Osteoblast (primary cell): ENCODE measurements around the gene DUSP12. TPM values are rescaled to one million over a fixed set of nuclear protein-coding genes. Genes with fewer than 3 reads are reported as not detected.

ENCODE experiments used
- DNase-seq: peaks from one replicate; pipeline ENCODE4 v3.0.0; 2011; ENCODE audit warnings: low spot score, mixed read lengths; ENCODE audit not compliant: insufficient read length; ENCODE audit errors: missing footprints
- H2AFZ ChIP-seq: 2 replicates; pipeline ENCODE4 v1.6.0; 2011; ENCODE audit warnings: mild to moderate bottlenecking, low read length
- H3K27ac ChIP-seq: 2 replicates; pipeline ENCODE4 v1.5.1; 2011; ENCODE audit warnings: mild to moderate bottlenecking, low read depth, low read length, moderate library complexity
- H3K27me3 ChIP-seq: 2 replicates; pipeline ENCODE4 v1.6.0; 2012; ENCODE audit warnings: mild to moderate bottlenecking, control low read depth, inconsistent platforms, low read length, moderate library complexity; ENCODE audit not compliant: insufficient read depth
- H3K36me3 ChIP-seq: 2 replicates; pipeline ENCODE4 v1.5.1; 2011; ENCODE audit warnings: mild to moderate bottlenecking, low read length, control low read depth, moderate library complexity; ENCODE audit not compliant: insufficient read depth
- H3K4me1 ChIP-seq: 2 replicates; pipeline ENCODE4 v1.5.1; 2011; ENCODE audit warnings: mild to moderate bottlenecking, low read length, control low read depth, moderate library complexity; ENCODE audit not compliant: insufficient read depth
- H3K4me2 ChIP-seq: 2 replicates; pipeline ENCODE4 v1.6.0; 2011; ENCODE audit warnings: mild to moderate bottlenecking, low read length; ENCODE audit not compliant: insufficient read depth
- H3K4me3 ChIP-seq: fragments of 200-600 bp; sonication (generic); 3 replicates; pipeline ENCODE4 v1.5.1; 2012; ENCODE audit warnings: mild to moderate bottlenecking, low read length, inconsistent platforms; ENCODE audit not compliant: insufficient read depth
- H3K79me2 ChIP-seq: 2 replicates; pipeline ENCODE4 v1.6.0; 2012; ENCODE audit warnings: mild to moderate bottlenecking, low read length, control low read depth, inconsistent platforms; ENCODE audit not compliant: insufficient read depth
- H3K9me3 ChIP-seq: 2 replicates; pipeline ENCODE4 v1.5.1; 2011; ENCODE audit warnings: low read depth, low read length, control low read depth
- H4K20me1 ChIP-seq: 2 replicates; pipeline ENCODE4 v1.6.0; 2012; ENCODE audit warnings: mild to moderate bottlenecking, low read length, control low read depth; ENCODE audit not compliant: insufficient read depth
- small RNA-seq: library from RNA; depleted of rRNA; stranded (forward); fragments of <200 nt; gene quantifications from one replicate; pipeline ENCODE3, GENCODE V24; 2012
- total RNA-seq: library from RNA; depleted of rRNA; stranded (reverse); fragments of >200 nt; gene quantifications from 2 replicates; pipeline ENCODE4 v1.2.3, GENCODE V29; 2012
- TF ChIP-seq, protein P1 (sequence below): IDR thresholded peaks from 2 replicates; pipeline ENCODE4 v1.5.1; 2011; ENCODE audit warnings: mild to moderate bottlenecking, low read depth, low read length, moderate library complexity; ENCODE audit errors: extremely low read depth

DUSP12 gene
- total RNA-seq, 1 donor: 20.6 TPM

DNA sequence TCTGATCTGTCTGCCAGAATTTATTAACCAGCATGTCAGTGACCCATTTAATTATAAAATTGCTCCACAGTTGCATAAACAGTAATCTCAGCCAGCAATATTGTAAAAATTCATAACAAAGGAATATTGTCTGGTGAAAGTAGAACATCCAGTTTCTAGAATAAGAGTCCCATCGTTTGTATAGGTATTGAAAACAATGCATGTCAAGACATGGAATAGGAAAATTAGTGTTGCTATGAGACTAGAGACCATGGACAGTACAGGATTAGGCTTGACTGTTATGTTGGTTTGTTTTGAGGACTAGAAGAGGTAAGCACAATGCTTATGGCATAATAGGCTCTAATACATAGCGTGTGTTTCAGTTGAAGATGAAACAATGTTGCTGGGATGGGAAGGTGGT is 53.6 kb downstream of the DUSP12 start:
- Histone ChIP-seq H3K27me3 (no peaks in the 10 kb centered on the region), H3K4me3 (no peak overlapping the region), H3K27ac (no peak overlapping the region), H3K9me3 (no peaks in the 10 kb centered on the region), H3K79me2 (no peaks in the 10 kb centered on the region), H4K20me1 (no peaks in the 10 kb centered on the region), H3K36me3 (peaks cover 13% of the 10 kb centered on the region), H3K4me2 (no peak overlapping the region), H2AFZ (no peak overlapping the region), H3K4me1 (peaks cover 4% of the 10 kb centered on the region)
- TF ChIP-seq, protein P1, sequence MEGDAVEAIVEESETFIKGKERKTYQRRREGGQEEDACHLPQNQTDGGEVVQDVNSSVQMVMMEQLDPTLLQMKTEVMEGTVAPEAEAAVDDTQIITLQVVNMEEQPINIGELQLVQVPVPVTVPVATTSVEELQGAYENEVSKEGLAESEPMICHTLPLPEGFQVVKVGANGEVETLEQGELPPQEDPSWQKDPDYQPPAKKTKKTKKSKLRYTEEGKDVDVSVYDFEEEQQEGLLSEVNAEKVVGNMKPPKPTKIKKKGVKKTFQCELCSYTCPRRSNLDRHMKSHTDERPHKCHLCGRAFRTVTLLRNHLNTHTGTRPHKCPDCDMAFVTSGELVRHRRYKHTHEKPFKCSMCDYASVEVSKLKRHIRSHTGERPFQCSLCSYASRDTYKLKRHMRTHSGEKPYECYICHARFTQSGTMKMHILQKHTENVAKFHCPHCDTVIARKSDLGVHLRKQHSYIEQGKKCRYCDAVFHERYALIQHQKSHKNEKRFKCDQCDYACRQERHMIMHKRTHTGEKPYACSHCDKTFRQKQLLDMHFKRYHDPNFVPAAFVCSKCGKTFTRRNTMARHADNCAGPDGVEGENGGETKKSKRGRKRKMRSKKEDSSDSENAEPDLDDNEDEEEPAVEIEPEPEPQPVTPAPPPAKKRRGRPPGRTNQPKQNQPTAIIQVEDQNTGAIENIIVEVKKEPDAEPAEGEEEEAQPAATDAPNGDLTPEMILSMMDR: no peak
- no peak for DNase-seq

DNA sequence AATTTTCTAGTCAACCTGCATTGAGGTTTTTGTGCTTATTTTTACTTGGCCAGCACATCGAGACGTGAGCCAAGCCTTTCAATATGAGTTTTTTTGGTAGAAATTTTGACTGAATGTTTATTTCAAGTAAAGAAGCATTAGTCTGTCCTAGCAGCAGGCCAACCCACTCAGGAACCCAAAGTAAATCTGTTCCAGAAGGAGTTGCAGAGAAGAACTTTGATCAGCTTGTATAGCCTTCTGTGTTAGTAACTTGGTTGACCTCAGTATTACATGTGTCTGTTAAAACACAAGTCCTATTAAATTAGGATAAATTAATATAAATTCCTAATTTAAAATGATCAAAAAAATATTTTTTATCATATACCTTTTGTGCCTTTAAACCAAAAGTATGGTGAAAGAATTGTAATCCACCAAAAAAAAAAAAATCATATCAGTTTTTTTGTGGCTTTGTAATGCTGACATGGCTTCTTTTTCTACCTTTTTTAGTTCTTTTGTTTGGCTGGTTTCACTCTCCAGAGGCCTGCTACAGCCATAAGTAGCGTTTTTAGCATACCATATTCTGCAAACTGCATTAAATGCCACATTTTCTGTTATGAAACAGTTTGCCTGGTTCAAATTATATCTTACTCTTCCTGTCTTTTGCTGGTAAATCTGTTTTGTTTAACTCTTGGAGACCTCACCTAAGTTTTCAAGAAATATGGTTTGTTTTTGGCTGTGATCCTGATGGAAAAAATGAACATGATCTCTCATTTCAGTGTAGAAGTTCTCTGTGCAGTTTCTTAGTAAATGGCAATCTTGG is 56.0 kb downstream of the DUSP12 start:
- Histone ChIP-seq H3K27ac (no peak overlapping the region), H3K4me1 (peaks cover 4% of the 10 kb centered on the region), H3K9me3 (no peaks in the 10 kb centered on the region), H3K4me3 (no peak overlapping the region), H3K36me3 (peaks cover 8% of the 10 kb centered on the region), H3K27me3 (no peaks in the 10 kb centered on the region), H3K79me2 (no peaks in the 10 kb centered on the region), H3K4me2 (no peak overlapping the region), H2AFZ (no peak overlapping the region), H4K20me1 (no peaks in the 10 kb centered on the region)
- DNase-seq: no peak
- TF ChIP-seq, protein P1: no peak

Small RNA genes within 50 kb of the gene (small RNA-seq; reads per million reads assigned to genes)
- gene RN7SL466P: not detected

Other genes starting within 250 kb of the DUSP12 start
- gene FCGR2A, start 244.3 kb upstream of the DUSP12 start, total RNA-seq: 0.59 and 1.4 TPM in 2 replicates
- gene HSPA6, start 225.2 kb upstream of the DUSP12 start, total RNA-seq: 0.36 and 0.88 TPM in 2 replicates
- gene FCGR3A, start 200.0 kb upstream of the DUSP12 start, total RNA-seq: under 0.01 TPM in 1 of 2 replicates, not detected in the other
- gene FCGR3B, start 118.6 kb upstream of the DUSP12 start, total RNA-seq: not detected in 2 replicates
- 0.36 TPM in 1 of 2 replicates, not detected in the other for gene FCGR2B, start 86.6 kb upstream of the DUSP12 start, total RNA-seq
- gene FCRLA, start 42.6 kb upstream of the DUSP12 start, total RNA-seq: 0.88 and 1.4 TPM in 2 replicates
- gene FCRLB, start 28.2 kb upstream of the DUSP12 start, total RNA-seq: 1.8 TPM in 2 replicates
- gene ATF6, start 16.5 kb downstream of the DUSP12 start, total RNA-seq: 28.6 and 30.1 TPM in 2 replicates